HG03439 (cell line): ENCODE results near the gene ACSF2.
"Not testable (repeated sequence)": the region's sequence is repeated elsewhere in the genome, so short reads cannot be mapped to it uniquely, and the experiment has no call there.

Source experiments
- ATAC-seq: cut with Tn5 transposase; IDR thresholded peaks from one replicate; pipeline ENCODE4 v1.9.1; 2021; ENCODE audit warnings: mild to moderate bottlenecking, moderate library complexity; ENCODE audit not compliant: unreplicated experiment

The ACSF2 gene

GRCh38 chr17:50407921-50408320, 18.1 kb upstream of the ACSF2 start:
- ATAC-seq: no peak

- ATAC-seq: no peak
These were observed 13.8 kb upstream of the ACSF2 start for GRCh38 chr17:50412188-50412732.

GRCh38 chr17:50414808-50415207, 11.2 kb upstream of the ACSF2 start:
- ATAC-seq: no peak

GRCh38 chr17:50419577-50419976, 6.4 kb upstream of the ACSF2 start:
- ATAC-seq: not testable (repeated sequence)

- ATAC-seq: no peak
These were observed 5.5 kb upstream of the ACSF2 start for GRCh38 chr17:50420419-50421112.

GRCh38 chr17:50421308-50422051, 4.5 kb upstream of the ACSF2 start:
- no peak for ATAC-seq

- no peak for ATAC-seq
These were observed 3.3 kb upstream of the ACSF2 start for GRCh38 chr17:50422738-50423137.

- no peak for ATAC-seq
These were observed 2.4 kb upstream of the ACSF2 start for GRCh38 chr17:50423553-50424159.

GRCh38 chr17:50424246-50424995, 1.6 kb upstream of the ACSF2 start:
- no peak for ATAC-seq

- no peak for ATAC-seq
These were observed 879 bp upstream of the ACSF2 start for GRCh38 chr17:50424996-50425681.

- ATAC-seq: no peak
These were observed 409 bp downstream of the ACSF2 start for GRCh38 chr17:50426472-50426782.

GRCh38 chr17:50426814-50427787, 1.1 kb downstream of the ACSF2 start:
- ATAC-seq: no peak

GRCh38 chr17:50428126-50428525, 2.1 kb downstream of the ACSF2 start:
- not testable (repeated sequence) for ATAC-seq

GRCh38 chr17:50428831-50429424, 2.9 kb downstream of the ACSF2 start:
- ATAC-seq: no peak

GRCh38 chr17:50429793-50430192, 3.8 kb downstream of the ACSF2 start:
- ATAC-seq: no peak

- no peak for ATAC-seq
These were observed 5.0 kb downstream of the ACSF2 start for GRCh38 chr17:50430821-50431618.

- no peak for ATAC-seq
These were observed 6.2 kb downstream of the ACSF2 start for GRCh38 chr17:50432125-50432762.

- no peak for ATAC-seq
These were observed 11.4 kb downstream of the ACSF2 start for GRCh38 chr17:50437409-50437808.
